ENCODE results near the gene CCDC169.

CCDC169 gene

GRCh38 chr13:36244990-36245389 lies 52.6 kb downstream of the CCDC169 start:
- no peak for DNase-seq (ENCODE audit: low read depth in 4 of 4, low spot score in 1 of 4)

GRCh38 chr13:36244073-36244472 lies 53.5 kb downstream of the CCDC169 start:
- DNase-seq (ENCODE audit: low read depth in 4 of 4, low spot score in 1 of 4): no peak

GRCh38 chr13:36242761-36243160 lies 54.9 kb downstream of the CCDC169 start:
- DNase-seq (ENCODE audit: low read depth in 4 of 4, low spot score in 1 of 4): no peak

GRCh38 chr13:36231236-36231635 lies 66.4 kb downstream of the CCDC169 start:
- DNase-seq (ENCODE audit: low read depth in 4 of 4, low spot score in 1 of 4): no peak

GRCh38 chr13:36224730-36225129 lies 72.9 kb downstream of the CCDC169 start:
- no peak for DNase-seq (ENCODE audit: low read depth in 4 of 4, low spot score in 1 of 4)

GRCh38 chr13:36219883-36220282 lies 77.7 kb downstream of the CCDC169 start:
- DNase-seq (ENCODE audit: low read depth in 4 of 4, low spot score in 1 of 4): no peak

- no peak for DNase-seq (ENCODE audit: low read depth in 4 of 4, low spot score in 1 of 4)
Observed at GRCh38 chr13:36217456-36217855, 80.2 kb downstream of the CCDC169 start.

- DNase-seq (ENCODE audit: low read depth in 4 of 4, low spot score in 1 of 4): no peak
Observed at GRCh38 chr13:36214163-36214921, 83.3 kb downstream of the CCDC169 start, which contains the start of gene SOHLH2. SOHLH2 (minus strand) TSS chr13:36214556; CDS start chr13:36214526, 30 bp downstream.

GRCh38 chr13:36212789-36213188 lies 84.8 kb downstream of the CCDC169 start:
- DNase-seq (ENCODE audit: low read depth in 4 of 4, low spot score in 1 of 4): no peak

- DNase-seq (ENCODE audit: low read depth in 4 of 4, low spot score in 1 of 4): no peak
Observed at GRCh38 chr13:36211567-36211966, 86.0 kb downstream of the CCDC169 start.

- no peak for DNase-seq (ENCODE audit: low read depth in 4 of 4, low spot score in 1 of 4)
Observed at GRCh38 chr13:36210738-36211137, 86.9 kb downstream of the CCDC169 start.

GRCh38 chr13:36207672-36208071 lies 89.9 kb downstream of the CCDC169 start:
- no peak for DNase-seq (ENCODE audit: low read depth in 4 of 4, low spot score in 1 of 4)

- no peak for DNase-seq (ENCODE audit: low read depth in 4 of 4, low spot score in 1 of 4)
Observed at GRCh38 chr13:36193151-36193855, 104.3 kb downstream of the CCDC169 start.

- DNase-seq (ENCODE audit: low read depth in 4 of 4, low spot score in 1 of 4): no peak
Observed at GRCh38 chr13:36192166-36192565, 105.4 kb downstream of the CCDC169 start.

- DNase-seq (ENCODE audit: low read depth in 4 of 4, low spot score in 1 of 4): no peak
Observed at GRCh38 chr13:36190771-36191170, 106.8 kb downstream of the CCDC169 start.

- DNase-seq (ENCODE audit: low read depth in 4 of 4, low spot score in 1 of 4): no peak
Observed at GRCh38 chr13:36188441-36188840, 109.2 kb downstream of the CCDC169 start.

GRCh38 chr13:36183901-36184300 lies 113.7 kb downstream of the CCDC169 start:
- no peak for DNase-seq (ENCODE audit: low read depth in 4 of 4, low spot score in 1 of 4)
